GM19455 (cell line): ENCODE results near the gene FRA10AC1.
A peak's percentile ranks its signal among the peaks of the same experiment; 100 is the strongest.
"Not testable (repeated sequence)": the region's sequence is repeated elsewhere in the genome, so short reads cannot be mapped to it uniquely, and the experiment has no call there.

Experiments
- ATAC-seq: cut with Tn5 transposase; IDR thresholded peaks from one replicate; pipeline ENCODE4 v1.9.1; 2021; ENCODE audit not compliant: unreplicated experiment

FRA10AC1 gene

GRCh38 chr10:93703841-93704240 is 1.4 kb upstream of the FRA10AC1 start:
- ATAC-seq, result no peak

GRCh38 chr10:93703066-93703465 is 674 bp upstream of the FRA10AC1 start:
- peak; percentile 5 for ATAC-seq

GRCh38 chr10:93701866-93702209 is 554 bp downstream of the FRA10AC1 start:
- peak; percentile 16 for ATAC-seq

GRCh38 chr10:93697207-93697606 is 5.2 kb downstream of the FRA10AC1 start:
- no peak for ATAC-seq

- ATAC-seq, result not testable (repeated sequence)
Observed at GRCh38 chr10:93696582-93696981, 5.8 kb downstream of the FRA10AC1 start.

GRCh38 chr10:93695740-93696139 is 6.7 kb downstream of the FRA10AC1 start:
- ATAC-seq, result no peak

GRCh38 chr10:93687737-93688136 is 14.7 kb downstream of the FRA10AC1 start:
- ATAC-seq, result no peak

GRCh38 chr10:93680412-93681047 is 21.9 kb downstream of the FRA10AC1 start:
- no peak for ATAC-seq

GRCh38 chr10:93678805-93679587 is 23.4 kb downstream of the FRA10AC1 start:
- ATAC-seq, result no peak

- ATAC-seq, result no peak
Observed at GRCh38 chr10:93678386-93678785, 24.0 kb downstream of the FRA10AC1 start.

- no peak for ATAC-seq
Observed at GRCh38 chr10:93673791-93674190, 28.6 kb downstream of the FRA10AC1 start.

GRCh38 chr10:93672890-93673289 is 29.5 kb downstream of the FRA10AC1 start:
- ATAC-seq, result no peak

GRCh38 chr10:93672022-93672678 is 30.2 kb downstream of the FRA10AC1 start:
- no peak for ATAC-seq

GRCh38 chr10:93671042-93671441 is 31.4 kb downstream of the FRA10AC1 start:
- no peak for ATAC-seq

GRCh38 chr10:93670372-93670771 is 32.0 kb downstream of the FRA10AC1 start:
- ATAC-seq, result no peak

- ATAC-seq, result no peak
Observed at GRCh38 chr10:93667795-93668194, 34.6 kb downstream of the FRA10AC1 start.

GRCh38 chr10:93666030-93666429 is 36.4 kb downstream of the FRA10AC1 start:
- no peak for ATAC-seq

- no peak for ATAC-seq
Observed at GRCh38 chr10:93657757-93658156, 44.6 kb downstream of the FRA10AC1 start.

GRCh38 chr10:93656155-93656554 is 46.2 kb downstream of the FRA10AC1 start:
- ATAC-seq, result no peak

- ATAC-seq, result no peak
Observed at GRCh38 chr10:93654201-93654600, 48.2 kb downstream of the FRA10AC1 start.

GRCh38 chr10:93652857-93653256 is 49.5 kb downstream of the FRA10AC1 start:
- no peak for ATAC-seq

- no peak for ATAC-seq
Observed at GRCh38 chr10:93639791-93640190, 62.6 kb downstream of the FRA10AC1 start.
